Measurements from ENCODE around the gene RAB28. TPM values are rescaled to one million over a fixed set of nuclear protein-coding genes. Genes with fewer than 3 reads are reported as not detected.
A peak's percentile ranks its signal among the peaks of the same experiment; 100 is the strongest.

The RAB28 gene
- total and polyA plus RNA-seq, 4 donors, result 11.3 to 27.7 (median 15.0) TPM

- H3K9ac ChIP-seq (ENCODE audit: insufficient read depth in 1 of 2, low read length in 2 of 2), result no peak overlapping the region
- H3K9me3 ChIP-seq (ENCODE audit: control insufficient read depth in 4 of 4, insufficient read depth in 3 of 4, low read length in 3 of 4), result peaks cover 0 to 2% (median 0%) of the 10 kb centered on the region in 4 donors
- H3K36me3 ChIP-seq (ENCODE audit: control insufficient read depth in 4 of 4, insufficient read depth in 4 of 4, low read length in 4 of 4), result peaks cover 0 to 4% (median 3%) of the 10 kb centered on the region in 4 donors
- DNase-seq (peak in 2 of 3 donors; percentile 69 to 77), ATAC-seq (ENCODE audit: insufficient read depth, low FRiP score) (no peak)
- no peak overlapping the region for H3K4me3 ChIP-seq
- H3K4me1 ChIP-seq (ENCODE audit: control insufficient read depth in 5 of 5, insufficient read depth in 5 of 5, low read length in 5 of 5), result peaks cover 0 to 14% (median 0%) of the 10 kb centered on the region in 5 donors
- H3K27me3 ChIP-seq (ENCODE audit: control insufficient read depth in 3 of 3, insufficient read depth in 3 of 3, low read length in 2 of 3), result no peaks in the 10 kb centered on the region
- TF ChIP-seq CTCF (IDR thresholded peaks at IDR 0.05; ENCODE audit: control extremely low read depth, extremely low read depth), result no peak
- WGBS, 2 donors, result 64 to 70% methylated on average over 6 of the region's 6 CpGs
- no peak overlapping the region for H3K27ac ChIP-seq (ENCODE audit: low read depth in 1 of 2, low read length in 1 of 2)
These were observed 22.8 kb downstream of the RAB28 start for GRCh38 chr4:13461191-13461905.

GRCh38 chr4:13455411-13455810, 28.7 kb downstream of the RAB28 start:
- WGBS, 2 donors, result 97 to 99% methylated on average over 4 of the region's 4 CpGs
- ATAC-seq (ENCODE audit: insufficient read depth, low FRiP score) (no peak), DNase-seq (no peak)

GRCh38 chr4:13454786-13455185, 29.4 kb downstream of the RAB28 start:
- Histone ChIP-seq H3K4me3 (no peak overlapping the region), H3K9me3 (ENCODE audit: control insufficient read depth in 4 of 4, insufficient read depth in 3 of 4, low read length in 3 of 4) (peaks cover 0 to 2% (median 0%) of the 10 kb centered on the region in 4 donors), H3K9ac (ENCODE audit: insufficient read depth in 1 of 2, low read length in 2 of 2) (no peak overlapping the region), H3K27ac (ENCODE audit: low read depth in 1 of 2, low read length in 1 of 2) (no peak overlapping the region), H3K4me1 (ENCODE audit: control insufficient read depth in 5 of 5, insufficient read depth in 5 of 5, low read length in 5 of 5) (no peaks in the 10 kb centered on the region), H3K27me3 (ENCODE audit: control insufficient read depth in 3 of 3, insufficient read depth in 3 of 3, low read length in 2 of 3) (no peaks in the 10 kb centered on the region), H3K36me3 (ENCODE audit: control insufficient read depth in 4 of 4, insufficient read depth in 4 of 4, low read length in 4 of 4) (peaks cover 5 to 15% (median 13%) of the 10 kb centered on the region in 4 donors)
- TF ChIP-seq CTCF (IDR thresholded peaks at IDR 0.05; ENCODE audit: control extremely low read depth, extremely low read depth), result no peak
- ATAC-seq (ENCODE audit: insufficient read depth, low FRiP score), result no peak
- 95 to 96% methylated on average over 1 of the region's 1 CpG for WGBS, 2 donors
- no peak for DNase-seq

More at GRCh38 chr4:13455411-13455810, 28.7 kb downstream of the RAB28 start:
- Histone ChIP-seq H3K4me3 (no peak overlapping the region), H3K9ac (ENCODE audit: insufficient read depth in 1 of 2, low read length in 2 of 2) (no peak overlapping the region), H3K36me3 (ENCODE audit: control insufficient read depth in 4 of 4, insufficient read depth in 4 of 4, low read length in 4 of 4) (peaks cover 5 to 17% (median 14%) of the 10 kb centered on the region in 4 donors), H3K27me3 (ENCODE audit: control insufficient read depth in 3 of 3, insufficient read depth in 3 of 3, low read length in 2 of 3) (no peaks in the 10 kb centered on the region), H3K27ac (ENCODE audit: low read depth in 1 of 2, low read length in 1 of 2) (no peak overlapping the region), H3K4me1 (ENCODE audit: control insufficient read depth in 5 of 5, insufficient read depth in 5 of 5, low read length in 5 of 5) (no peaks in the 10 kb centered on the region), H3K9me3 (ENCODE audit: control insufficient read depth in 4 of 4, insufficient read depth in 3 of 4, low read length in 3 of 4) (peaks cover 0 to 2% (median 0%) of the 10 kb centered on the region in 4 donors)
- no peak for TF ChIP-seq CTCF (IDR thresholded peaks at IDR 0.05; ENCODE audit: control extremely low read depth, extremely low read depth)

Measured in lung (tissue), 12 donors.